GM15510 (cell line): ENCODE results near the gene FUT2.

ENCODE experiments used
- POLR2A ChIP-seq: IDR thresholded peaks from 3 replicates; pipeline ENCODE4 v1.6.1; 2011; ENCODE audit warnings: borderline replicate concordance; ENCODE audit not compliant: insufficient read length; ENCODE audit errors: extremely low read depth

The FUT2 gene

DNA sequence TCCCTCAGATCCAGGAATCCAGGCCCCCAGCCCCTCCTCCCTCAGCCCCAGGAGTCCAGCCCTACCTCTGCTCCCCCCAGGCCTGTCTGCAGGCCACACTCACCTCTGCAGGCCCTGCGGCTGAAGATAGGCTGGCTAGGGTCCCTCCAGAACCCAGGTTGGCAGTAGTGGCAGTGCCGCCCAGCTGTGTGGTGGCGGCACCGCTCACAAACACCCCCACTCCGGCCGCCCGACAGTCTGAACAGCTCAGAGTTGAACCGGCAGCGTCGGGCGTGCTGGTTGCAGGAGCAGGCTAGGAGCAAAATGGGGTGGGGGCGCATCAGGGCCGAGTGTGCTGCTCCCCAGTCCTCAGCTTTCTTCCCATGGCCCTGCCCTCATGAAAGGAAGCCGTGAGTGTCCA, 31.3 kb upstream of the FUT2 start:
- TF ChIP-seq POLR2A, result no peak

DNA sequence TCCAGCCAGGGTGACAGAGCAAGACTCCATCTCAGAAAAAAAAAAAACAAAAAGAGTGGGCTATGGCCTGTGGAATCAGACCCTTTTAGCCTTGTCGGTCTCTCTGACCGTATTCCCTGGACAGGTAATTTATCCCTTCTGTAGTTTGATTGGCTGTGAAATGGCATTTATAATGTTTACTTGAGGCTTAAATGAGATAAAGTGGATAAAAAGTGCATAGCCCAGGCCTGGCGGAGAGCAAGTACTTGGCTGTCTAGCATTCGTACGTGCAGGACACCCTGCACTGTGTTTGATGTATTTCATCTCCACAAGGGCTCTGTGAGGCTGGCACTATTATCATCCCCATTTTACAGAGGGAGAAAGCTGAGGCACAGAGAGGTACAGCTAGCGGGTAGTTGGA, 30.0 kb upstream of the FUT2 start:
- no peak for TF ChIP-seq POLR2A

DNA sequence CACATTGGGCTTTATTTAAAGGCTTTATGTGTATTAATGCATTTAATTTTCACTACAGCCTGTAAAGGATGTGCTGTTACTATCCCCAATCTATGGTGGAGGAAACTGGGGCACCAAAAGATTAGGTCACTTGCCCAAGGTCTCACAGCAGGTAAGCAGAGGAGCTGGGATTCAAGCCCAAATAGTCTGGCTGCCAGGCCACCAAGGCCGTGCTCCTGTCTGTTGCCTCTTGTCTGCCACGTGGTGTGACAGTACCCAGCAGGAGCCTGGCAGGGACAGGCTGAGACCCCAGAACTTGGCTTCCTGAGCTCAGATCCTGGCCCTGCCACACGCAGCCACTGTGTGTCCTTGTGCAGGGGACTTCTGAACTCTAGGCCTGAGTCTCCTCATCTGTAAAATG, 27.4 kb upstream of the FUT2 start:
- TF ChIP-seq POLR2A, result no peak

DNA sequence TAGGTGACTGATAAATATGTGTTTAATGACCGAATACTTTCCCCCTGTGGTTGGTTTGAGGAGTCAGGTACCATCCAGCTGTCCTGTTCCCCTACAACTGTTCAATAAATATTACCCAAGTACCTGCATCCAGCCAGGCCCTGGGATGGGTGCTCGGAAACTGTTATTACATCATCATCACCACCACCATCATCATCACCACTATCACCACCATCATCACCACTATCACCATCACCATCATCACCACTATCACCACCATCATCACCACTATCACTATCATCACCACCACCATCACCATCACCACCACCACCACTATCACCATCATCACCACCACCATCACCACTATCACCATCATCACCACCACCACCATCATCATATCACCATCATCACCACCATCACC, 27.0 kb upstream of the FUT2 start:
- TF ChIP-seq POLR2A, result no peak

DNA sequence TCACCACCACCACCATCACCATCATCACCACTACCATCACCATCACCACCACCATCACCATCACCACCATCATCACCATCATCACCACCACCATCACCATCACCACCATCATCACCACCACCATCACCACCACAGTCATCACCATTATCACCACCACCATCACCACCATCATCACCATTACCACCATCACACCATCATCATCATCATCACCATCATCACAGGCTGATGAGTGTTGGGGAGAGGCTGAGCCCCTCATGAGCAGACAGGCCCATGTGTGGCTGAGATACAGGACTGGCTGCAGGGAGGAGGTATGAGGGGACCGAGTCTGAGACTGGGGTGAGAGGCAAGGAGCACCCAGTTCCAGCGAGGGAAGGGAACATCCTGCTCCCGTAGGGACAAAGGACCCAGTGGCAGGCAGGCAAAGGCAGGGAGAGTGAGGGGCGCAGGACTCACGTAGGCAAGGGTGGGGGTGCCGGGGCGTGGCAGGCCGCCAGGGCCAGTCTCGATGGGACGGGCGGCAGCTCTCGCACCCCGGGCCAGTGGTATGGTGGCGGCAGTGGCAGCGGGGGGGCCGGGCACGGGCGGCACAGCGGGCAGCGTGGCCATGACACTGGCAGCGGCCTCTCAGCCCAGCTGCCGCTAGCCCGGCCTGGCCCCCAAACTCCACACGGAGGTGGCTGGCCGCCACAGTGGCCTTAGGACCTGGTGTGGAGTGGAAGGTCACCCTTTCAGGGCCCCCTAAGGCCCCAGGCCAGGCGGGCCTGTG, 25.7 kb upstream of the FUT2 start:
- no peak for TF ChIP-seq POLR2A

DNA sequence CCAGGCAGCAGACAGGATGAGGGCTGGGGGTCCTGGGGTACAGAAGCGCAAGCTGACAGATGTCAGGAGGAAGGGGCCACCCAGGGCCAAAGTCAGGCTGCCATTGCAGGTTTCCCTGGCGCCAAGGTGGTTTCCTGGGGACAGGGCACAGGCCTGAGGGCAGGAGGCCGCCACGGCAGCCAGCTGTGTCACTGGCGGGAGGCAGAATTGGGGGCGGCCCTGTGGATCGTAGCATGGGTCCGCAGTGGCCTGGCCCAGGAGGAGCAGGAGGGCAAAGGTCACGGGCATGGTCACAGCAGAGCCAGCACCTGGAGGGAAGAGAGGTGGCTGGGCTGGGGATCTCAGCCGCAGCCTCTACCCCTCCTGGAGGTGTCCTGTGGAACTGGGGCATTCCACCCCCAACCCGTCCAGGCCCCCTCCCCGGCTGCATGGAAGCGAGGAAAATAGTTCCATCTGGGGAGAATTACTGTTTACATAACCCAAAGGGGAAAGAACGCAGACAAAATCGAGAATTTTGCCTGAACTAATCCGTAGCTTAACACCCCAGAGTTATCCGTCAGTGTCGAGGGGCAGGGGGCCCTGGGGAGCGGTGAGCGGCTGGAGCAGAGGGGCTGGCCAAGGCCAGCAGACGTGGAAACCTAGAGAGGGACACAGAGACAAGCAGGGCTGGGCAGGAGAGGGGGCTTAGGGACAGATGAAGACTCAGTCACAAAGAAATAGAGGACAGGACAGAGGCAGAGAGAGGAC, 24.9 kb upstream of the FUT2 start:
- no peak for TF ChIP-seq POLR2A

DNA sequence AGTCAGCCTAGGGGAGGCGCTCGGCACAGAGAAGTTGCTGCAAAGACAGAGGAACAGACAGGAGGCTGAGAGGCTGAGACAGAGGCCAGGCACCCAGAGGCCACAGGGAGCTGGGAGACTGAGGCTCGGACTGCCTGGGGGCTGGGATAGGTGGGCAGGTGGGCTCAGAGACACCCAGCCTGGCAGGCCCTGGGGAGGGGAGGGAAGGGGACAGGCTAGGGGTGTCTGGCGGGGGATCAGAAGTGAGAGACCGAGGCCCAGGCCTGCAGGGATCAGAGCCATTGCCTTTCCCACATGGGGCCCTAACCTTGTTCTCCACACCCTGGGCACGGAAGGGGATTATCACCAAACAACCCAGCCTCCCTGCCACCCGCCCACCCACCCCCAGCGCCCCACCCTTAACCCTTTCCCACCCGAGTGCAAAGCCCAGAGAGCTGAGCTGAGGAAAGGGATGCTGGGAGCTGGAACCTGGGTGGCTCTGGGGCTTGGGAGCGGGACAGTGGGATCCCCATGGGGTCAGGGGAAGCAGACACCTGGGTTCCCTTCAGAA, 24.2 kb upstream of the FUT2 start:
- TF ChIP-seq POLR2A, result no peak

DNA sequence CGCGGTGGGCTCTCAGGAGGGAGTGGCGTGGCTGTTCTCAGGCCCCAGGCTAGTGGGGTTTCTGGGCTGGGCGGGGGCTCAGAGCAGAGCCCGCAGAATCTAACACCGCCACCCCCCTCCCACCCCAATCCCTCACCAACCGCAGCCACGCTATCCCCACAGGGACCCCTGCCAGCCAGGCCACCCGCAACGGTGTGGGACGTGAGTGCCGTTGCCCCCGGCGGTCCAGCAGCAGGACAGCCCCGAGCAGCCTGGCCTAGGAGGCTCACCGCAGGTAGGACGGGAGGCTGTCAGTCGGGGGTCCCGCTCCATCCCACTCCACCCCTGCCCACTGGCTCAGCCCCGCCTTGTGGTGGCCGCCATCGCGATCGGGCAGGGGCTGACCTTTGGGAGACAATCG, 22.8 kb upstream of the FUT2 start, which contains the start of gene NTN5:
Gene NTN5 (minus strand): TSS at position 24 of the 400 bp plus-strand sequence. CDS start 2,031 bp downstream, outside the sequence.
- TF ChIP-seq POLR2A, result no peak

DNA sequence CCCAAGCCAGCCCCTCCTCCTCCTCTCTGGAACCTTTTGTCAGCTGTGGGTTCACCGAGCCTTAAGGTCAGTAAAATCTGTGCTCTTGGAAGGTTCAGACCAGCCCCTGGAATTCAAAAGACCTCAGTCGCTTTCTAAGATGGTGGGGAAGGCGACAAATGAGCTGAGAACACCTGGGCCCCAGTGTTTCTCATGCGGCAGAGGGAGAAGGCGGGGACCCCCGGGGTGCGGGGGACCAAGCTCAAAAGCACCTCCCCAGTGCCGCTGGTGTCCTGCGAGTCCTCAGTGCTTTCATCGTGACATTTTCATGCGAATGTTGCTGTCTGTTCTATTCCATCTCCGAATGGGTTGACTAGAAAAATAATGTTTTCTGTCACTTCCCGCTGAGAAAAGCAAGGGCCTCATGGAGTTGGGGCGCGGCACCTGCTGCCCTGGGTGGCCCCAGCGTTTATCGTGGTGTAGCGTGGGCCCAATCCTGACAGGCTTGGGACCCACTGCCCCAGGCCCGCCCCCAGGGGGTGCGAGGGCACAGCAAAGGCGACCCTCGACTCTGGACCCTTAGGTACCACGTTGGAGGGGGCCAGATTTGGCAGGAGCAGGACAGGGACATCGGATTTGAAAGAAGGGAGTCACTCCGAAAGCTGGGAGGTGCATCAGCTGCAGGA, 22.2 kb upstream of the FUT2 start:
- no peak for TF ChIP-seq POLR2A

DNA sequence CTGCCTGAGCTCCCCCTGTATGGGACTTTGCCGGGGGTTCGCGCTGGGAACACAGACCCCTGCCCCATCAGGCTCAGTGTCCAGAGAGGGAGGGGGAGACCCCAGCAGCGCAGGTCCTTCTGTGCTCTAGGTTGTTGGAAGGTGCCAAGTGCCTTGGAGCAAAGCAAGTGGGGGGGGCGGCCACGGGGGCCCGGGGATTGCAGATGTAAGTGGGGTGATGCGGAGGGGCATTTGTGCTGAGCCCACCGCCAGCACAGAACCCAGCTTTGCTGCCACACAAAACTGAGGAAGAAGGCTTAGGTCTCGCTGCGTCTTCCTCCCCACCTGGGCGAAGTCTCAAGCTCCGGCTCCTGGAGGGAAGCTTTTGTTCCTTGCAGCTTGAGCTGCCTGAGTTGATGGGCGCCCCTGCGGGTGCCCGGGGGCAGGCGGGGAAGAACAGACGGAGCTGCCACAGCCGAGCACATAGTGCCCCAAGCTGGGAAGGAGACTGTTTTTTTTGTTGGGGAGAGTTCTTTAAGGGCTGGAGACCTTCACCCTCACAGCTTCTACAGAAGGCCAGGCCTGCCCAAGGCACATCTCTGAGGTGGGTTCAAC, 21.5 kb upstream of the FUT2 start:
- no peak for TF ChIP-seq POLR2A

DNA sequence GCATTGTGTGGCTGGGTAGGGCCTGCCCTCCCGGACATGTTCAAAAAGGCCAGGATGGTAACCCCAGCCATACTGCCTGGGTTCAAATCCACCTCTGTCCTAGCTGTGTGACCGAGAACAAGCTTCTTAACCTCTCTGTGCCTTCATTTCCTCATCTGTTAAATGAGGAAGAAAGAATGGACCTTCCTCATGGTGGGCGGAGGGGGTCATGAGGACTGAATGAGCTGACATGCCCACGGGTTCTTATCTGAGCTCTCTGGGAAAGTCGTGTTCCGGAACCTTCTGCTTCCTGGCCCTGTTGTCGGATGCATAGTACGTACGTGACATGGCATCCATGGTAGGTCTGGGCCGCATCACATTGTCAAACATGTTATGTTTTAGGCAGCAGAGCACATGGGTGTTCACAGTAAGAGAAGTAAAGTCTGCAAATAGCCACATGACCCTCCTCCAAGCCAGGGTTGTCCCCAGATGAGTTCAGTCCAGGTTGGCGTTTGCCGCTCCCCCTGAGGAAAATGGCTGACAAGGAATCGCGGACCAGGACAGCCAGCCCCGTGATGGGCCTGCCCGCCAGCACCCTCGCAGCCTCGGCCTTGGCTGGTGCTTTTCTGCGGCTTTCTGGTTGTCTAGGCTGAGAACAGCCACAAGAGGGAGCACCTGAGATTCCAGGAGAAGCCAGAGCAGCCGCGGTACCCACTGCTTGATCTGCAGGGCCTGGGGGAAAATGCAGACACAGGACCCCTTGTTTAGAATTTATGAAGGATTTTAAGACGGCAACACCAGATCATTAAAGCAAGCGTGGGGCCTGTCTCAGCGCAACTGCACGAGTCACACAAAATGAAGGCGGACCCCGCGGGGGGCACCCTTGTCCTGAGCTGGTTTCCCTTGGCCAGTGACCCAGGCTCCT, 20.6 kb upstream of the FUT2 start:
- no peak for TF ChIP-seq POLR2A

DNA sequence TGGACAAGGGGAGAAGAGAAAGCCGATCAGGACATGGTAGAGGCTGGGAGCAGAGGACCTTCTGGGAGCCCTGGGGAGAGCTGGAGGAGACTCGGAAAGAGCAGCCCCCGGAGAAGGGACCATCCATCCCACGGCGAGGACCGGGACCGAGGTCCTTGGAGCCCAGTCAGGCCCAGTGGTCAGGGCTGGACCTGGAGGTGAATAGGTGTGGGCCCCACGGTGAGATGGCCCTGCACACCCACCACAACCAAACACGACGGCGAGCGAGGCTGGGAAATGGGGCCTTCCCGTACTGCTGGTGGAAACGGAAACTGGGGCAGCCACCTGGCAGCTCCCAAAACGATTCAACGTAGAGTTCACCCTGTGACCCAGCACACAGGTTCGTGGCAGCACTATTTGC, 19.3 kb upstream of the FUT2 start:
- TF ChIP-seq POLR2A, result no peak

DNA sequence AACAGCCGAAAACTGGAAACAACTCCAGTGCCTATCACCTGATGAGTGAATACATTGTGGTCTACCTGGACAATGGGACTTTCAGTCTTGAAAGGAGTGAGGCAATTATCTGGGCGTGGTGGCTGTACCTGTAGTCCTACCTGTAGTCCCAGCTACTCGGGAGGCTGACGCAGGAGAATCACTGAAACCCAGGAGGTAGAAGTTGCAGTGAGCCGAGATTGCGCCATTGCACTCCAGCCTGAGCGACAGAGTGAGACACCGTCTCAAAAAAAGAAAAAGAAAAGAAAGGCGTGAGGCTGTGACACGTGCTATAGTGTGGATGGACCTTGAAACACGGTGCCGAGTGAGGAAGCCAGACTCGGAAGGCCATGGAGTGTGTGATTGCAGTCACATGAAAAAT, 18.9 kb upstream of the FUT2 start:
- no peak for TF ChIP-seq POLR2A

DNA sequence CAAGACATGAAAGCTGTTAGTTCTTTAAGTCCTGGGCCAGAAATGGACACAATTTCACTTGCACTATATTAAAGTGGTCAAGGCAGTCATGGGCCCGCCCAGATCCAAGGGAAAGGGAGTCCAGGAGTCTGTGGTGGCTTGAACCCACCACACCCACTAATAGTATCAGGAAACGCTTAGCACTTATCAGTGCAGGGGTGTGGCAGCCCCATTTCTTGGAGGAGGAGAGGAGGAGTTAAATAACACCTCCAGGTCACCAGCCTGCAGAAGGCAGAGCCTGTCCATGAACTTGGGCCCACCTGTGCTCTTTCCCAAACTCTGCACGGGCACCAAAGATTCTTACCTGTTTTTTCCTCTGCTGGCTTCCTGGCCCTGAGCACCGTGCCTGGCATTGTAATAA, 17.6 kb upstream of the FUT2 start:
- no peak for TF ChIP-seq POLR2A
